Fibroblast of skin of left quadriceps (primary cell): ENCODE measurements around the gene LRP6.
"Not testable (repeated sequence)": the region's sequence is repeated elsewhere in the genome, so short reads cannot be mapped to it uniquely, and the experiment has no call there.

Experiments used
- DNase-seq, 2 experiments: peaks; one replicate each; pipeline ENCODE4 v3.0.0-alpha.2; 2013; ENCODE audit warnings: low read depth in 2 of 2

The LRP6 gene

DNA sequence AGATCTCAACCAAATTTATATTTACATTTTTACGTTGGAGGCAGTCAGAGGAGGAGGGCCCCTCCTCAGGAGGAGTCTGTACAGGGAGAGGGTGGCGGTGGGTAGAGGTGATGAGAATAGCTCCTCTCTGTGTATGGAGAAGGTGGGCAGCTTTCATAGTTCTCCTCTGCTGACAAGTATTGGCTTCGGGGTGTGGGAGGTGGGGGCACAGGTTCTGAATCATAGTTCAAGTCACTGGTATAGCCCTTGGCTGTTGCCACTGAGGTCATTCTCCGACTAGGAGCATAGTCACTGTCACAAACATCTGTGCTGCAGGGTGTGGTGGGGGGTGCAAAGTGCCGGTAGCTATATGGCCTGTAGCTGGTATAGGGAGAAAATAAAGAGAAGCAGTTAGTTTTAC lies 145.8 kb downstream of the LRP6 start:
- DNase-seq = no peak

DNA sequence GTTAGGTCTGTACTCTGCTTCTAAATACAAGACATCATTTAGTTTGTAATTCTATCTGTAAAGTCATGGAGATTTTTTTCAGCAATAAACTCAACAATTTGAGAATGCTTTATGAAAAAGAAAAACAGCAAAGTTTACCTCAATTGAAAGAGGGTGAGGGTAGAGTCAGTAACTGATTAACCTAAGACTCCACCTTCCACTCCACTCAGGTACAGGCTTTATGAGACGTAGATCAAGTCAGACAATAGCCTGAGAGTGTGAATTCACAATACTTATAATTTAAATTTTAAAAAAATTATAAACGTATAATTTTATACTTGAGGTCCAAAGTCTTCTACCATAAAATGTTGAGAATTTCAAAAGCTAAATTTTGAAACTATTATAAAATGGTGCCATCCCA lies 150.2 kb downstream of the LRP6 start:
- DNase-seq = no peak

DNA sequence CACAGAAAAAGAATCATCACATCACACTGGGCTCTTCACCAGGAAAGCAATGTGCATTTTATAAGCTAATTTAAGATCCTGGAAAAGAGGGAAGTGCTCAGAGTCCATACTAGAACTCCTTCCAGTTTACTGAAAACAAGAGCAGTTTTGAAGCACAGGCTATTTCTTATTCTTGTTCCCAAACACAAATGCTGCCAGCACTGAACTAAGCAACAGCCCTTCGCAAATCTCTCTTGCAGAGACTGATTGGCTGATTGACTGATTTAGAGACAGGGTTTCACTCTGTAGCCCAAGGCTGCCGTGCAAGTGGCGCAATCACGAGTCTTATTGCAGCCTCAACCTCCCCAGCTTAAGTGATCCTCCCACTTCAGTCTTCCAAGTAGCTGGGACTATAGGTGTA lies 151.3 kb downstream of the LRP6 start:
- DNase-seq = no peak

GRCh38 chr12:12110923-12111555 lies 155.8 kb downstream of the LRP6 start:
- DNase-seq = not testable (repeated sequence)

GRCh38 chr12:12108441-12109058 lies 158.3 kb downstream of the LRP6 start:
- no peak for DNase-seq

- no peak for DNase-seq
Observed at GRCh38 chr12:12107678-12108077, 159.2 kb downstream of the LRP6 start.

DNA sequence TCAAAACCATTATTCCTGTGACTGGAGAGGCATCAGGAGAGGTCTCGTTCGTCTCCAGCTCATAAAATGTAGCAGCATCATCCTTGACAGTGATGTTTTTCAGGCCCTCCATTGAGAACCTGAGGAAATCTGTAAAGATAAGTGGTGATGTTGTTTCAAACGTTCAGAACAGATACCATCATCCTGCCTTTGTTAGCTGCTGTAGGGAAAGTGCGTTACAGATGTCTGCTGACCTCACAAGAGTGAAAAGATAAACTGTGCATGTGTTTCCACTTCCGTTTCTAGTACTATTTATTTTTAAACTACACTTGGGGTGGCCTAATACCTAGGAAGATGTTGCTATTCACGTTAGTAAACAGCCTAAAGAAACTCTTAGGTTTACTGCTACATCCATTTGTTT lies 167.7 kb downstream of the LRP6 start:
- no peak for DNase-seq

DNA sequence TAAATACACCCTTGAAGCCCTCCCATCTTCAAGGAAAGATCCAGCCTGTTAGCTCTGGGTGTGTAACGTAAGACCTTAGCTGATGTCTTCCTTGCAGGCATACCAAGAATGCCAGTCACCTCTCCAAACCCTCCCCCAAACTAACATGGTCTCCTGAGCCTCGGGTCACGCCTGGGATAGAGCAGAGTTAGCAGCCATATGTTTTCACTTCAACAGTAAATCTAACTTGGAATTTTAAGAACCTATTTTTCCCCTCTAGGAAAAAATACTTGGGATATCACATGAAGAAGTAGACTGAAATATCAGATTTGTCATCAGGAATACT lies 168.2 kb downstream of the LRP6 start:
- DNase-seq = no peak

- DNase-seq = no peak
Observed at GRCh38 chr12:12097891-12098690, 168.8 kb downstream of the LRP6 start.

GRCh38 chr12:12095021-12095420 lies 171.8 kb downstream of the LRP6 start:
- no peak for DNase-seq

- no peak for DNase-seq
Observed at GRCh38 chr12:12094481-12094880, 172.4 kb downstream of the LRP6 start.

DNA sequence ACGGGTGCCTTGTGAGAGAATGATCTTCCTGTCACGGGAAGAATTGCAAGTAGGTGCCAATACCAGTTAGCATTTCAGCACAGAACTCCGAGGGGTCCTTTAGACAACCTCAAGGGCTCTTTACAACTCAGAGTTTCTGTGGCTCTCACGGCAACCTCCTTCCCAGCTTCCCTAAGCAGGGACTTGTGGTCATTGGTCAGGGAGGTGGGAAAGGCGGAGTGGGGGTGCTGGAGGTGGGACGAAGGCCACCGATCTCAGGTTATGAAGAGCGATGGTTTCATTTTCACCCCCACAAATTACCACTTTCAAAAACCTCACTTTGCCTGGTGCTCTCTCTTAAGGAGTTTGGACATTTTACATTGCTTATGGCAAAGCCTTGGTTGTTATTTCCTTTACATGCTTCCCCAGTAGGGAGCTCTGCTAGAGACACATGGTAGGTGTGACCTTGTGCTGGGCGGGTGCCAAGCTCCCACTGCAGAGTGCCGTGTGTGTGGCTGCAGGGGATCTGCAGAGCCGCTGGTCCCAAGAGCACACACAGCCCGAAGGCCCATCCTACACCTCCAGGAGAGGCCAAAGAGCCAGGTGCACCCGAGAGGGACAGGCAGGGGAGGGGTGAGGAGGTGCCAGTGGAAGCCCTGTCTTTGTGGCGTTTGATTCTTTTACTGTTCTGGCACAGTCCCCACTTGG lies 174.7 kb downstream of the LRP6 start:
- DNase-seq = no peak

GRCh38 chr12:12091071-12091470 lies 175.8 kb downstream of the LRP6 start:
- DNase-seq = no peak

DNA sequence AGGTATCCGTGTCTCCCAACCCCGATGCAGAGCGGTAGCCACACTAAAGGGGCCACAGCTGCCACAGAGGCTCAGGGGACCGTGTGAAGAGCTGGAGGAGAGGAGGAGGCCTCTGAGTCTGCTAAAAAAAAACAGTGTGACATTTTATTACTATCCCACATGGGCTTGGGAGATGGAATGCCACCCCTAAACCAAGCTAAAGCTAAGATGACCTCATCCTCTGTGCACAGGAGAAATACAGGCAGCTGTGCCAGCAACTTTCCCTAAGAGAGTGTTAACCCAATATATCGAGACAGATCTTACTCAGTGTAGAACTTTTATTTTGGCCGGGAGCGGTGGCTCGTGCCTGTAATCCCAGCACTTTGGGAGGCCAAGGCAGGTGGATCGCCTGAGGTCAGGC lies 178.1 kb downstream of the LRP6 start:
- DNase-seq = no peak

GRCh38 chr12:12088147-12088546 lies 178.7 kb downstream of the LRP6 start:
- no peak for DNase-seq

GRCh38 chr12:12087693-12088034 lies 179.2 kb downstream of the LRP6 start:
- DNase-seq = no peak

GRCh38 chr12:12086973-12087692 lies 179.7 kb downstream of the LRP6 start:
- DNase-seq = no peak

- DNase-seq = no peak
Observed at GRCh38 chr12:12086362-12086761, 180.5 kb downstream of the LRP6 start.

GRCh38 chr12:12083688-12084087 lies 183.2 kb downstream of the LRP6 start:
- no peak for DNase-seq

- DNase-seq = peak; percentile 26 to 33
Observed at GRCh38 chr12:12081836-12082497, 184.9 kb downstream of the LRP6 start.

DNA sequence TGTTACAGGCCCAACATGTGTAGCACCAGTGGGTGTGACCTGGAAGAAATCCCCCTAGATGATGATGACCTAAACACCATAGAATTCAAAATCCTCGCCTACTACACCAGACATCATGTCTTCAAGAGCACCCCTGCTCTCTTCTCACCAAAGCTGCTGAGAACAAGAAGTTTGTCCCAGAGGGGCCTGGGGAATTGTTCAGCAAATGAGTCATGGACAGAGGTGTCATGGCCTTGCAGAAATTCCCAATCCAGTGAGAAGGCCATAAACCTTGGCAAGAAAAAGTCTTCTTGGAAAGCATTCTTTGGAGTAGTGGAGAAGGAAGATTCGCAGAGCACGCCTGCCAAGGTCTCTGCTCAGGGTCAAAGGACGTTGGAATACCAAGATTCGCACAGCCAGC lies 187.6 kb downstream of the LRP6 start:
- no peak for DNase-seq
